GM12865 (cell line): ENCODE results near the gene ZNF674.
A peak's percentile ranks its signal among the peaks of the same experiment; 100 is the strongest.
"Not testable (repeated sequence)": the region's sequence is repeated elsewhere in the genome, so short reads cannot be mapped to it uniquely, and the experiment has no call there.

Source experiments
- DNase-seq: peaks from one replicate; pipeline ENCODE4 v3.0.0; 2010; ENCODE audit warnings: low read depth
- H3K4me3 ChIP-seq: 2 replicates; pipeline ENCODE4 v1.5.1; 2011; ENCODE audit warnings: mild to moderate bottlenecking, low read depth, low read length, control low read depth
- CTCF ChIP-seq: IDR thresholded peaks from 2 replicates; pipeline ENCODE4 v1.5.1; 2011; ENCODE audit warnings: low read length, control low read depth, low read depth, inconsistent platforms; ENCODE audit not compliant: insufficient read depth; ENCODE audit errors: missing control alignments

ZNF674 gene

GRCh38 chrX:46465203-46465602, 80.0 kb downstream of the ZNF674 start:
- no peak for DNase-seq
- TF ChIP-seq CTCF = no peak
- H3K4me3 ChIP-seq = no peak overlapping the region

- H3K4me3 ChIP-seq = no peak overlapping the region
- TF ChIP-seq CTCF = no peak
- DNase-seq = peak; percentile 20
Observed at GRCh38 chrX:46463682-46464081, 81.5 kb downstream of the ZNF674 start.

GRCh38 chrX:46461660-46462191, 83.5 kb downstream of the ZNF674 start:
- H3K4me3 ChIP-seq = peak overlapping the region; percentile 23; the same call in 1 of the 2 replicates
- peak; percentile 57 for DNase-seq
- TF ChIP-seq CTCF = no peak

- H3K4me3 ChIP-seq, DNase-seq: not testable (repeated sequence)
Observed at GRCh38 chrX:46460801-46461659, 84.2 kb downstream of the ZNF674 start.

- no peak overlapping the region for H3K4me3 ChIP-seq
- no peak for DNase-seq
- TF ChIP-seq CTCF = no peak
Observed at GRCh38 chrX:46459603-46460002, 85.6 kb downstream of the ZNF674 start.

GRCh38 chrX:46456125-46456922, 88.9 kb downstream of the ZNF674 start:
- no peak for DNase-seq
- TF ChIP-seq CTCF = no peak
- H3K4me3 ChIP-seq = no peak overlapping the region
